Activated CD4-positive, alpha-beta T cell treated with anti-CD3 and anti-CD28 coated beads for 1 hour (primary cell): ENCODE data around the gene LTB4R.

Experiments used
- DNase-seq: peaks from one replicate; pipeline ENCODE4 v3.0.0-alpha.2; 2020

Gene LTB4R, protein sequence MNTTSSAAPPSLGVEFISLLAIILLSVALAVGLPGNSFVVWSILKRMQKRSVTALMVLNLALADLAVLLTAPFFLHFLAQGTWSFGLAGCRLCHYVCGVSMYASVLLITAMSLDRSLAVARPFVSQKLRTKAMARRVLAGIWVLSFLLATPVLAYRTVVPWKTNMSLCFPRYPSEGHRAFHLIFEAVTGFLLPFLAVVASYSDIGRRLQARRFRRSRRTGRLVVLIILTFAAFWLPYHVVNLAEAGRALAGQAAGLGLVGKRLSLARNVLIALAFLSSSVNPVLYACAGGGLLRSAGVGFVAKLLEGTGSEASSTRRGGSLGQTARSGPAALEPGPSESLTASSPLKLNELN

DNA sequence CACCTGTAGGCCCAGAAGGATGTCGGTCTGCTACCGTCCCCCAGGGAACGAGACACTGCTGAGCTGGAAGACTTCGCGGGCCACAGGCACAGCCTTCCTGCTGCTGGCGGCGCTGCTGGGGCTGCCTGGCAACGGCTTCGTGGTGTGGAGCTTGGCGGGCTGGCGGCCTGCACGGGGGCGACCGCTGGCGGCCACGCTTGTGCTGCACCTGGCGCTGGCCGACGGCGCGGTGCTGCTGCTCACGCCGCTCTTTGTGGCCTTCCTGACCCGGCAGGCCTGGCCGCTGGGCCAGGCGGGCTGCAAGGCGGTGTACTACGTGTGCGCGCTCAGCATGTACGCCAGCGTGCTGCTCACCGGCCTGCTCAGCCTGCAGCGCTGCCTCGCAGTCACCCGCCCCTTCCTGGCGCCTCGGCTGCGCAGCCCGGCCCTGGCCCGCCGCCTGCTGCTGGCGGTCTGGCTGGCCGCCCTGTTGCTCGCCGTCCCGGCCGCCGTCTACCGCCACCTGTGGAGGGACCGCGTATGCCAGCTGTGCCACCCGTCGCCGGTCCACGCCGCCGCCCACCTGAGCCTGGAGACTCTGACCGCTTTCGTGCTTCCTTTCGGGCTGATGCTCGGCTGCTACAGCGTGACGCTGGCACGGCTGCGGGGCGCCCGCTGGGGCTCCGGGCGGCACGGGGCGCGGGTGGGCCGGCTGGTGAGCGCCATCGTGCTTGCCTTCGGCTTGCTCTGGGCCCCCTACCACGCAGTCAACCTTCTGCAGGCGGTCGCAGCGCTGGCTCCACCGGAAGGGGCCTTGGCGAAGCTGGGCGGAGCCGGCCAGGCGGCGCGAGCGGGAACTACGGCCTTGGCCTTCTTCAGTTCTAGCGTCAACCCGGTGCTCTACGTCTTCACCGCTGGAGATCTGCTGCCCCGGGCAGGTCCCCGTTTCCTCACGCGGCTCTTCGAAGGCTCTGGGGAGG is at the start of gene LTB4R:
Gene LTB4R (plus strand): TSS at position 857 of the 959 bp plus-strand sequence. CDS start 4,150 bp downstream, outside the sequence.
- peak; percentile 52 for DNase-seq

DNA sequence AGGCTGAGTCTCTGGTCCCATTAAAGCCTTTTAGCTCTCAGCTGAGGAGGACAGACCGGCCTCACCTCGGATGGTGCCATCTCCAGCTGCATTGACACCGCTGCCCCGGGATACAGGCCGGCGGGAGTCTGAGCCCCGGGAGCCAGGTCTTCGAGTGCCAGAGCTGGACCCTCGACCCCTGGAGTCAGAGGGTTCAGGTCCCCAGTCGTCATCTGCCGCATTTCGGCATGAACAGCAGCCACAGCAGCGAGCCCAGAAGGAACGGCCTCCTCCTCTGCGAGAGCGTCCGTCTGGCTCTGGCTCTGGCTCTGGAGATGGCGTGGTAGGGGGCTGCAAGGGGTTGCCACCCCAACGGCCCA is 49.4 kb upstream of the LTB4R start:
- DNase-seq: no peak

DNA sequence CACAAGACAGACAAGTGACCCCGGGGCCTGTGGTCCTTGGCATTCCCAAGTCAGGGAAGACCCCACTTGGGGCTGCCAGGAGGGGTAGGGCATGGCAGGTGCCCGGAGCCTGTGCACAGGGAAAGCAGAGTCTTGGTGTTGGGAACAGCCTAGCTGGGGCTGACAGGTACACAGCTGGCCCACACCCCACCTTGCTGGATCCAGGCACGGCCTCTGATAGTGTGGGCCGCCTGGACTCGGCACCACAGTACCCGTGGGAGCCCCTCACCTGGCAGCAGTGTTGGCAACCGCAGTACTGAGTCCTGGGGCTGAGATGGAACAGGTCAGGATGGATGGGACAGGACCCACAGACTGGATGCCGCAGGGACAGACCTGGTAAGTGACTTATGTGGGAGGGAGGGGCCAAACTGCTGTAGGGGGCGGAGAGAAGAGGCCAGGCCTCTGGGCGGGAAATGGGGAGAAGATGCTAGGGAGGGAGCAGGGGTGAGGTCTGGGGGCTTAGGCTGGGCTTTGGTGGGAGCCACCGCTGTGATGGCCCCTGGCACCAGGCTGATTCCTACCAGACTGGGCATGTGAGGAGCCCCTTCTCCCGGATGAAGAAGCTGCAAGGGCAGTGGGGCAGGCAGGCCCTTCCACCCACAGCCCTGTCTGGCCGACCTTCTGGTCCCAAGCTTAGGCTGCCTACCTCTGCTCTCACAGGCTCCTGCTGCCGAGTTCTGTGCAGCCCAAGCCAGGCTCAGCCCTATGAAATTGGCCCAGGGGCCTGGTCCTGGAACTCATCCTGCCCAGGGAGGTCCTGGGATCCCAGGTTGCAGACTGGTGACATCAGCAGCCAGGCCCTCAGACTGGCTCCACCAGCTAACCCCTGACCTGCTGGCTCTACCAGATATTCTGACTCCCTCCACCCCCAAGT is 48.2 kb upstream of the LTB4R start, which contains the start of gene TGM1:
Gene TGM1 (minus strand): TSS at position 357 of the 913 bp plus-strand sequence. CDS start 825 bp downstream, outside the sequence.
- no peak for DNase-seq

DNA sequence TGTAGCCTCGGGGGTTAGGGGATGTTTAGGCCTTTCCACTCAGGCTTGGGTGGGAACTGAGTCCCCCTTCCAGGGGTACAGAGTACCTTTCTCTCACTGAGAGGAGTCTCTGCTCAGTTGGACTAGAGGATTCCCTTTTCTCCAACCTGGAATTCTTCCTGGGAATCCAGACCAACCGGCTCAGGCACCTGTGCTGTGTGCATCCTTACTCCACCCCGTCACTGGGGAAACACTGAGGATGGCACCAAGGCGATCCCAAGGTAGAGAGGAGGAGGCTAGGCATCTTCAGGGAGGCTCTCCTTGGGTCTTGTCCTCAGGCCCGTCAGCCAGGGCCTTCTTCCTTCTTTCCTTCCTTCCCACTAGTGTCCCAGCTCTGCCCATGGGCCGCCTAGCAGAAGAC is 47.5 kb upstream of the LTB4R start:
- no peak for DNase-seq

DNA sequence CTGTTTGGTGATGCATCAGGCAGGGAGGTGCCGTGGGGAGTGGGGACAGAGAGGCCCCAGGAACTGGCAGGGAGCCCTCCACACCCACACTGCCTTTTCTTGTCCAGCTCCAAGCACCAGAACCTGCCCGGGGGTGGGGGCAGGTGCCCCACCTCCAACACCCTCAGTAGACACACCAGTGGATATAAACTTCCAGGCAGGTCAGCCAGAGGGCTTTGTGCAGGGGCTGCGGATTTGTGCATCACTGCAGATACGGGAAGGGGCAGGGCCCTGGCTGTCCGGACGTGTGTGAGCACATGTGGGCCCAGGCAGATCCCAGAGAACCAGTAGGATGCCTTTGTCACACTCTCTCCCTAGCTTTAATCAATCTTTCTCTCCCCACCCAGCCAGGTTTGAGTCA is 47.0 kb upstream of the LTB4R start:
- DNase-seq: no peak

DNA sequence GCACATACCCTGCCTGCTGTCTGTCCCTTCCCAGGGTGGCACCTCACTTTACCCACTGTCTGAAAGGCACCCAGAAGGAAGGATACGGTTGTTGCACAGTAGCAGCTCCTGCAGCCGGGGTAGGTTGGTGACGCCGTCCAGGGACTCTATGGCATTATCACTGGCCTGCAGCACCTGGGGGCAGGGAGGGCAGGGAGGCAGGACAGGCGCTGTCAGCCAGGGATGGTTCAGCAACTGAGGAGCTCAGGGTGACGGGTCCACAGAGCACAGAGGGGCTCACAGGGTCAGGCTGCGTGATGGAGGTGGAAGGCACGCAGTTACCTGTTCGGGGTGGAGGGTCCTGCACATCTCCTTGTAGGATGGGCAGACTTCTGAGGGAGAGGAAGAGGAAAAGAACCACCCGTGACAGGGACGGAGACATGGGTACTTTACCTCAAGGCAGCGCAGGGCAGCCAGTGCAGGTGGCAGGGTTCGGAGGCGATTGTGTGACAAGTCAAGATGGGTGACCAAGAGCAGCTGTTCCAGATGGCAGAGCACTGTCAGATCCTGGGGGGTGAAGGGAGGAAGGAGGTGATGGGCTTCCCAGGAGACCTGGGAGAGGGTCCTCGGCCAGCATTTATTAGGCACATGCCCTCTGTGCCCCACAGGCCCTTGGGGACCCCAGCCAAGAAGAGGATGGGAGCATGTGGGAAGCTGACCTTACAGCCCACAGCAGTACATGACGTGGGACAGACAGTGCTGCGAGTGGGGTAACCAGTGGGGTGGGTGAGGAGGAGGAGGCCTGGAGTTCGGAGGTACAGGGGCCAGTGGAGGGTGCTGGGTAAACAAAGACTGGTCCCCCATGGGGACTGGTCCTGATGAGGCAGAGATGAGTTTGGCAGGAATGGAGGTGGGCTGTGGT is 44.7 kb upstream of the LTB4R start:
- DNase-seq: no peak

DNA sequence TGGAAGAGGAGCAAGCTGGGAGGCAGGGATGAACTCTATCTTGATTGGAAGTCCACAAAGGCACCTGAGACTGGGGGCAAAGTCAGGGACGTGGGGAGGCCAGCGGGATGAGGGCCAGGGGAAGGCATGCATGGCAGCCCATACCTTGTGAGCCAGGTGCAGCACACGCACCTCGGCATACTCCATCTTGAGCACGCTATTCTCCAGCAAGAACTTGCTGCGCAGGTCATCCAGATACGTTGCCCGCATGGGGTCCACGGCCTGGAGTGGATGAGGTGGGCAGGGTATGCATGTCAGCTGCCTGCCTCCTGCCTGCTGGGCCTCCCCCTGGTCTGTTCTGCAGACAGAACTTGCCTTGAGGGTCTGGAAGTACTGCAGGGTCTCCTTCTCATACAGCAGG is 43.8 kb upstream of the LTB4R start:
- no peak for DNase-seq

DNA sequence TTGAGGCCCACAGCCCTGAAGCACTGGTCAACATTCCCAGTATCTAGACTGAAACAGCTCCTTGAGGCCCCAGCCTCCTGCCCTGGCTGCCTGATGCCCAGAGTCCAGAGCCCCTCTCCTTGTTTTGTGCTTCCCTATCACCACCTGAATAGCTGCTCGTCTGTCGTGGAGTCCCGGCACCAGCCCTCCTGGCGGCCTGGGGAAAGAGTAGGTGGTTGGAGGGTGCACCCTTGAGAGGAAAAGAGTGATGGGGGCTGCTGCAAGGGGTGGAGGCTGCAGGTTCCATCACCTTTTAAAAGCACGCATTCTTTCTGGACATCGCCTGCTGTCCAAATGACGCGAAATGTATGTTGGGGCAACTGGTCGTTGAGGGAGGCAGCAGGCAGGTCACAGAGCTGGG is 43.1 kb upstream of the LTB4R start:
- DNase-seq: no peak

DNA sequence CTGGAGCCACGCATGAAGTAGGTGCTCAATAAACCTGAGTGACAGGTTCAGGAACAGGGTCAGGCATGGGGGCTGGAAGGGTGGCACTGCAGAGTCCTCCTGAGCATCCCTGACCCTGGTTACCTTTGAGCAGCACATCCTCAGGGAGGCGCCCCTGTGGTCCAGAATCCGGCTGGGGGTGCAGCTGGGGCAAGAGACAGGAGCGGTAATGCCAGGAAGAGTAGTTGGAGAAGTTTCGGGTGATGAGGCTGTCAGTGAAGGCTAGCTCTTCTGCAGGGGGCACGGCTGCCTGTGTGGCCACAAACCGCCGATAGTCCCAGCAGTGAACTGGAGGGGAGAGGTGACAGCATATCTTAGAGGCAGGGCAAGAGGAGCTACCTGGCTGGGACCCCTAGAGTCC is 41.9 kb upstream of the LTB4R start:
- no peak for DNase-seq

DNA sequence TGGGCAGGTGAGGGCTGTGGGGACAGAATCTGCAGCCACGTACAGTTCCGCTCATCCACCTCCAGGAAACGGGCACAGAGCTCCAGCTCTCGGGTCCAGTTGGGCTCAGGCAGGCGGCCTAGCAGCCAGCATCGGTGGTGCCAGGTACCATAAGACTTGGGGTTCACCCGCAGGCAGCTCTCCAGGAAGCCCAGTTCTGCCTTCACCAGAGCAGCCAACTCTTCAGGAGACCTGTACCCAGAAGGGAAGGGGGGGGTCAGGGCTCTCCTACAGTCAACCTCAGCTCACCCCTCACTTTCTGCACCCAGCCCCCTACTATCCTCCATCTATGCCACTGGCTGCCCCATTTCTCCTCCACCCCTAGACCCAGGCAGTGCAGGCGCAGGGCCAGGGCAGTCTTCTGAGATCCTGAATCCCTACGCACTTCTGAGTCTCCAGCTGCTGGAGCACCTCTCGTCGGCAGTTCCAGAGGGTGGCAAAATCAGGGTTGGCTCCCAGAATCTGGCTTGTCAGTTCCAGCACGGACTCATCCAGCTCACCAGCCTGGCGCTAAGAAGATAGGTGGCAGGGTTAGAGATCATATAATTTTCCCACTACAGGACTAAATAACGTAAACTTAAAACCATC is 41.3 kb upstream of the LTB4R start:
- DNase-seq: no peak

DNA sequence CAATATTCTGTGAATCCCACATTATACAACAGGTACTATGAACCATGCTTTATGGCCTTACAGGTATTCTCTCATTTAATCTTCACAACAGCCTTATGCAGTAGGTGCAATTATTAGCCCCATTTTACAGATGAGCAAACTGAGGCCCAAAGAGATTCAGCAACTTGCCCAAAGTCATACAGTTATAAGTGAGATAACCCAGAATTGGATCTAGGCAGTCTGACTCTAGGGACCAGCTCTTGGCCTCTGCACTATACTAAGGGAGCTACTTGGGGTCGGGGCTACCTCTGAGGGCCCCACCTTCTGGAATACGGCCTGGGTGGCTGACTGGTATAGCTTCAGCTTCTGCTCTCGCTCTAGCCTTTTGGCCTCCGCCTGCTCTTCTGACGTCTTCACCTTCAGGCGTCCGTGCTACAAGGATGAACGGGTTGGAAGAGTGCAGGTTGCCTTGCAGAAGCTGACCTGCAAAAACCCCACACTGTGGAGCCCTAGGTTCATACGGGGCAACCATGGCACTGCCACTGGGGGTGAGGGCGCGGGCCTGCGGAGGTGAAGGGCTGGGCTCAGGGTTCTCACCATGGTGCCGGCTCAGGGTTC is 40.7 kb upstream of the LTB4R start:
- DNase-seq: no peak

DNA sequence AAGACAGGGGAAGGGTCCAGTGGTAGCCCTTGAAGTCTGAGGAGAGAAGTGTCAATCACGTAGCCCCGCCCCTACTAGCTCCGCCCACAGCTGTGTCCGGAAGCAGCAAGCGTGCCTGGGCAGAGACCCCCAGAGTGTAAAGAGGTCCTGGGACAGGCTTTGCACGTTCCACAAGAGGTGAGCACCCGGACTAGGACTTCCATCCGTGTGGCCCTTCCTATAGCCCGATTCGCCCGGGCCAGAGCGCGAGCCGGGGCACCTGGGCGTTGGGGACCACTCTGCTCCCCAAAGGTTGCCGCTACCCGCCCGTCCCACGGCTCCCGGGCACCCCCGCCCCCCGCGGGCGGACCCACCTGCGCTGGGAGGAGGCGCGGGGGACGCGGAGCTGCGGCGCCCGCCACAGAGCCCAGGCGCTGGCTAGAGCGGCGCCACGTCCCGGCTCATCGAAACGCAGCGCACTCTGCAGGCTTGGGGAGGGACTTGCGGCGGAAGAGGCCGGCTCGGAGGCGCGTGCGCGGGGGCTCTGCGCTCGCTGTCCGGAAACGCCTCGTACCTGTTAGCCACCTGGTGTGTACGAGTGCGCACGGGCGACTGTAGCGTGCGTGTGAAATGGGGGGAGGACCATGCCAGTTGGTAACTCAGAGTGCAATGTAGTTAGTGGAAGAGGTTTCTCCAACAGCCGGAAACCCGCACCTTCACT is 40.0 kb upstream of the LTB4R start, which contains the start of gene RABGGTA:
Gene RABGGTA (minus strand): TSS at position 464 of the 700 bp plus-strand sequence. CDS start 482 bp downstream, outside the sequence.
- DNase-seq: peak; percentile 88

DNA sequence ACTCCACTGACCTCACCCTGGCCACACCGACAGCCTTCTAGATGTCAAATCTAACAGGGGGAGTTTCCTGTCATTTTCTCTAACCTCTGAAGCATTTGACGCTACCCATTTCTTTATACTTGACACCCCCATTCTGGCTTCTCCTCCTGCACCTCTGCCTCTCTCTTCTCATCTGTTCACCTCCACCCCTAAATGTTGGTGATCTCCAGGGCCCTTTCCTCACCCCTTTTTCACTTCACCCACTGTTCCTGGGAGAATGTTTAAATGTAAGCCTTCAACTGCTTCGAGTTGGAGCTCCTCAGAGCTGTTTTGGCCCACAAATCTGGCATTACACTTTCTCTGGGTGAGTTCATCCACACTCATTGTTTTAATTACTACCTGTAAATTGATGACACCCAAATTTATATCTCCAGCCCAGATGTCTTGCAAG is 39.5 kb upstream of the LTB4R start:
- DNase-seq: no peak

DNA sequence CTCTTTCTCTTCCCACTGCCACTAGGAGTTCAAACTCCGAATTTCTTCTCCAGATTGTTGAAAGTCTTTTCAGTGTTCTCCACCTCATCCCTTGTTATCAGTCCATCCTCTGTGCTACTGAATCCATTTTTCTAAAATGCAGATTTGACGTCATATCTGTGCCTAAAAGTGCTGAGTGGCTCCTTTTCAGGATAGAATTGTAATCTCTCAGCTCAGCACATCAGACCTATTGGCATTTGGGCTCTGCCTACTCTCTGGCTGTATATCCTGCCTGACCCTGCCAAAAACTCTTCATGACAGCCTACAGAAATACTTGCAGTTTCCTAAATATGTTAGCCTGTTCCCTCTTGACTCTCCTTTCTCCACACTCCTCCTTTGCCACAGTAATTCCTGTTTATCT is 38.8 kb upstream of the LTB4R start:
- no peak for DNase-seq

DNA sequence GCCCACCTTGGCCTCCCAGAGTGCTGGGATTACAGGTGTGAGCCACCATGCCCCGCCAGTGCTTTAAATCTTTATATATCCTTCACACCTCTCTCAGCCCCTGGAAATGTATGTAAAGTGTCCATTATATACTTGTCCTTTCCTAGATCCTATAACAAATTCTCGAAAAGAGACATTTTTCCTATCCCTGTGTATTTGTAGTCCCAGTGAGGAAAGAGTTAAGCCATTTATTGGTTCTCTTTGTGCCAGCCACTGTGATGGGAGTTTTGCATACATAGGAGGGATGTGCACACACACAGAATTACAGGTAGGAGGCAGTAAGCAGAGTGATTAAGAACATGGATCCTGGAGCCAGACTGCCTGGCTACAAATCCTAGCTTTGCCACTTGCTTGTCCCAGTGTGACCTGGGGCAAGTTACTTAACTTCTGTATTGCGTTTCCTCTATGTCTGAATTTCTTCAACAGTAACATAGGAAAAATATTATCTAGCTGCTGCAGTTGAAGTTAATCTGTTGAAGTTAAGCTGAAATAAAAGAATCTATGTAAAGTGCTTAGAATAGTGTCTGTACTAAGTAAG is 37.8 kb upstream of the LTB4R start:
- no peak for DNase-seq

DNA sequence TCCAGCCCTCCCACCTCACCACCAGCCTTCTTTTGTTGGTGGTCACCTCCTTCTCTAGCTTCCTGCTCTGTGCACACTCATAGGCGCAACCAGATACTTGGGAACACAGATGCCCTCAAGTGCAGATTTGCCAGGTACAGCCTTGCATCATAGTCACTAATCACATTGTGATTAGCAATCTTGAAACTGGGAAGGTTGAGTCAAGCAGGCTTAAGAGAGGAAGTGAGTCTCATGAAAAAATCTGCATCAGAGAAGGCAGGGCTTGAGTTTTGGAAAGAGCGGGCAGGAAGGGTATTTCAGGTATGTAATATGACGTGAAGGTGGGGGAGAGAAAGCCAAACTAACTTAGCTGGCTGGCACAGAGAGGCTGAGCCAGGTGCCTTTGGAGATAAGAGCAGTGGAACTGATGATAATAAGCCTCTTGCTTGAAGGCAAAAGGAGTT is 37.2 kb upstream of the LTB4R start:
- peak; percentile 27 for DNase-seq

DNA sequence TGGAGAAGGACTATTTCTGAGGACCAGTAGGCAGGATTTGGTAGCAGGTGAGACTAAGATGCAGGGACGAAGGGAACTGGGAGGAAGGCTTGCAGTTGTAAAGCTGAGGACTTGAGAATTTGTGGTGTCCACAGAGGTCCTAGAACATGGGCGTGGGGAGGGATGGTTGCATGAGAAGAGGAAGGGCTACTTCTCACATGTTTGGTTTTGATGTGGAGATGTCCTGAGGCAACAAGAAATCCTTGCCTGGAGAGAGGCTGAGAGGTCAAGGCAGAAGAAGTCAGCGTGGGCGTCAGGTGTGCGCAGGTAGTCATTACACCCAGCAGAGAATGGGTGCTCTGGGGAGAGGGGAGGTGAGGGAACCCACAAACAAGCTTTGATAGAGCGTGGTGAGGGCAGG is 34.2 kb upstream of the LTB4R start:
- no peak for DNase-seq

DNA sequence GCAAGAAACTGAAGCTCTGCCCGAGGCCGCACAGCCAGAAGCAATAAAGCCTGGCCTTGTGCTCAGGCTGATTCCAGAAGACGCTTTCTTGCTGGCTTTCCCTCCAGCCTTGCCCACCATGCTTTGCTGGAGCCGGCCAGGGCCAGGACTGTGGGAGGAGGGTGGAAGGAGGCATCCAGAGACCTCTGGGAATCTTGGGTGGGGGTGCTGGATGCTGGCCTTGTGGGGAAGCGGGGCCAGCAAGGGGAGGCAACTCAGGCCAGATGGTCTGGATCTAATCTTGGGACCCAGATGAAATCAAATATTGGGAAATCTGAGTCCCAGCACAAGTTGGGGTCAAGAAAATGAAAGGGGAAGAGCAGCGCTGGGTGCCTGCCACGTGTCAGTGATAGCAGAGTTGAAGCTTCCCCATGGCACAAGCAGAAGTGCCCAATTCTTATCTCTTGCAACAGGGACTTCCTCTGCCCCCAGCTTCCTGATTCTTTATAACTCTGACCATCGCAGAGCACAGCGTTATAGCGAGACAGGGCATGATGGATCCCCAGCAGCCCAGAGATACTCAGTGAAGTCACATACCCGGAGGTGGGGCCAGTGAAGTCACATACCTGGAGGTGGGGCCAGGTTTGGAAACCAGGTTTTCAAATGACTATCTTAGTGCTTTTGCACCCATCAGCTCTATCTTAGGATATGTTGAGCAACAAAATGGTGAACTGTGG is 33.5 kb upstream of the LTB4R start:
- no peak for DNase-seq

DNA sequence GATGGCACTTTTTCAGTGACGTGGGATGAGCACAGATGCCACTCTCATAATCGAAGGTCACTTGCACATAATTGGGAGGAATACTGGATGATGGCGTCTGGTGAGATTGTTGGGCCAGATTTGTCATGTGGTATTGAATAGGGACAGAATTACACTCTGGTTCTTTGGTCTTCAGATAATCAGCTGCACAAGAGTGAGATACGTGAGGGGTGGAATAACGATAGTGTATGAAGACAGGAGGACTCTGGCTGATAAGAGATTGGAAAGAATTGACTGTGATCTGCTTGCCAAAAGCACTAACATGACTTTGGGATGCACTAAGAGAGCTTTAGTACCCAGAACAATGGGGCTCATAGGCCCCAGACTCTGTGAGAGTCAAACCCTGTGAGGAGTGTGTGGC is 32.9 kb upstream of the LTB4R start:
- no peak for DNase-seq
